SK-N-SH (cell line): ENCODE measurements around the gene TCEAL9. TPM values are rescaled to one million over a fixed set of nuclear protein-coding genes. Genes with fewer than 3 reads are reported as not detected.

ENCODE experiments used
- CTCF ChIA-PET: fragments of 300-600, 350-600 bp; formaldehyde crosslinking; extraction: SDS; loops from one replicate; lab custom pipeline; 2021; lab: Yijun Ruan, JAX
- POLR2A ChIA-PET: fragments of 350-600 bp; sonication (Branson Sonifier 250); formaldehyde crosslinking; extraction: SDS; loops from one replicate; lab custom pipeline; 2020; ENCODE audit warnings: antibody characterized with exemption, inconsistent platforms; lab: Yijun Ruan, JAX
- DNase-seq: peaks from one replicate; pipeline ENCODE4 v3.0.0; 2012
- H2AFZ ChIP-seq: fragments of 200-600 bp; sonication (generic); 2 replicates; pipeline ENCODE4 v1.8.1; 2016; ENCODE audit warnings: antibody characterized with exemption, mild to moderate bottlenecking, low read depth
- H3F3A ChIP-seq: fragments of 200-600 bp; sonication (generic); replicated peaks from 2 replicates; pipeline ENCODE3; 2016; ENCODE audit warnings: antibody characterized with exemption, mild to moderate bottlenecking; ENCODE audit not compliant: insufficient read depth
- H3K27ac ChIP-seq, 2 experiments: fragments of 200-500 bp in 1 of 2; fragments of 200-600 bp in 1 of 2; sonication (Bioruptor generic) in 1 of 2; sonication (generic), shearing (Covaris generic) in 1 of 2; 2 replicates each; pipeline versions ENCODE4 v1.5.1 to v1.6.1; 2014 to 2016; ENCODE audit warnings: low read depth in 2 of 2, inconsistent platforms in 1 of 2, low read length in 1 of 2, mild to moderate bottlenecking in 1 of 2, mixed read lengths in 1 of 2
- H3K27me3 ChIP-seq: fragments of 200-600 bp; sonication (generic), shearing (Covaris generic); 2 replicates; pipeline ENCODE4 v1.6.1; 2016; ENCODE audit warnings: mixed run types; ENCODE audit not compliant: insufficient read depth
- H3K36me3 ChIP-seq, 2 experiments: fragments of 200-500 bp in 1 of 2; fragments of 200-600 bp in 1 of 2; sonication (Bioruptor generic) in 1 of 2; sonication (generic) in 1 of 2; replicated peaks in 1 of 2; 2 replicates each; pipeline versions ENCODE3 to v1.5.1; 2014 to 2016; ENCODE audit warnings: low read length in 1 of 2, mild to moderate bottlenecking in 1 of 2; ENCODE audit not compliant: insufficient read depth in 2 of 2, control insufficient read depth in 1 of 2
- H3K4me1 ChIP-seq, 2 experiments: fragments of 200-500 bp in 1 of 2; fragments of 200-600 bp in 1 of 2; sonication (Bioruptor generic) in 1 of 2; sonication (generic), shearing (Covaris generic) in 1 of 2; 2 replicates each; pipeline versions ENCODE4 v1.5.1 to v1.6.1; 2014 to 2016; ENCODE audit warnings: low read depth in 1 of 2, low read length in 1 of 2, mixed run types in 1 of 2; ENCODE audit not compliant: insufficient read depth in 2 of 2, control insufficient read depth in 1 of 2
- H3K4me2 ChIP-seq: fragments of 200-600 bp; sonication (generic), shearing (Covaris generic); 2 replicates; pipeline ENCODE4 v1.6.1; 2017; ENCODE audit warnings: mixed run types
- H3K4me3 ChIP-seq, 2 experiments: fragments of 200-500 bp in 1 of 2; fragments of 200-600 bp in 1 of 2; sonication (Bioruptor generic) in 1 of 2; sonication (generic), shearing (Covaris generic) in 1 of 2; 2 replicates each; pipeline versions ENCODE4 v1.5.1 to v1.8.1; 2014 to 2016; ENCODE audit warnings: low read depth in 2 of 2, inconsistent platforms in 1 of 2, low read length in 1 of 2, mild to moderate bottlenecking in 1 of 2, mixed read lengths in 1 of 2, moderate library complexity in 1 of 2
- H3K79me2 ChIP-seq: fragments of 200-600 bp; sonication (generic); 2 replicates; pipeline ENCODE4 v1.8.1; 2017; ENCODE audit warnings: mild to moderate bottlenecking; ENCODE audit not compliant: insufficient read depth
- H3K9ac ChIP-seq: fragments of 200-600 bp; sonication (generic); 2 replicates; pipeline ENCODE4 v1.6.1; 2017; ENCODE audit warnings: mixed run types
- H3K9me2 ChIP-seq: fragments of 200-600 bp; sonication (generic); 2 replicates; pipeline ENCODE4 v1.6.1; 2017; ENCODE audit warnings: mixed run types
- H3K9me3 ChIP-seq: fragments of 200-600 bp; sonication (generic); 2 replicates; pipeline ENCODE4 v1.6.1; 2017; ENCODE audit warnings: mixed run types, mild to moderate bottlenecking, moderate library complexity
- H4K20me1 ChIP-seq: fragments of 200-600 bp; sonication (generic); 2 replicates; pipeline ENCODE4 v1.6.1; 2017; ENCODE audit warnings: mild to moderate bottlenecking, mixed run types; ENCODE audit not compliant: insufficient read depth
- FOXJ3 ChIP-seq: sonication (generic); formaldehyde crosslinking; IDR thresholded peaks from 2 replicates; pipeline ENCODE4 v1.5.1; 2020; ENCODE audit warnings: mild to moderate bottlenecking, missing genetic modification reagents
- GABPA ChIP-seq: IDR thresholded peaks from 2 replicates; pipeline ENCODE4 v1.4.0; 2012; ENCODE audit warnings: low read depth, mild to moderate bottlenecking
- MAX ChIP-seq: IDR thresholded peaks from 2 replicates; pipeline ENCODE4 v1.4.0; 2012; ENCODE audit warnings: low read depth
- RAD21 ChIP-seq: IDR thresholded peaks from 2 replicates; pipeline ENCODE4 v1.6.1; 2012; ENCODE audit warnings: mild to moderate bottlenecking, low read length
- REST ChIP-seq: IDR thresholded peaks from 2 replicates; pipeline ENCODE4 v1.6.1; 2012; ENCODE audit warnings: mild to moderate bottlenecking, low read depth, low read length, moderate library complexity
- SIN3A ChIP-seq: IDR thresholded peaks from 2 replicates; pipeline ENCODE4 v1.6.1; 2012; ENCODE audit warnings: low read depth, mild to moderate bottlenecking, low read length, moderate library complexity, borderline replicate concordance
- WGBS: methylation state at CpG from one replicate; pipeline ENCODE4 v1.1.6; 2017; ENCODE audit warnings: low lambda C conversion rate; 5-methylcytosine and 5-hydroxymethylcytosine counted together
- polyA plus RNA-seq, 3 experiments: library from polyadenylated mRNA; depleted of rRNA; stranded (reverse); fragments of >200 nt; gene quantifications; 2 replicates each; pipeline ENCODE4 v1.2.3, GENCODE V29; 2012

The TCEAL9 gene
- polyA plus RNA-seq, 1 of the 3 experiments (the other 2 are of a cell fraction), result 27.7 TPM

GRCh38 chrX:103347682-103348397 is 8.5 kb upstream of the TCEAL9 start:
- ChIA-PET CTCF (no interaction called here), POLR2A (no interaction called here)
- no peaks in the 10 kb centered on the region for H3K36me3 ChIP-seq
- H4K20me1 ChIP-seq, result no peaks in the 10 kb centered on the region
- no peak overlapping the region for H3K4me3 ChIP-seq
- H3K79me2 ChIP-seq, result no peaks in the 10 kb centered on the region
- H3K4me2 ChIP-seq, result no peak overlapping the region
- no peak overlapping the region for H3K27ac ChIP-seq
- H3K4me1 ChIP-seq, result no peaks in the 10 kb centered on the region
- no peaks in the 10 kb centered on the region for H3K27me3 ChIP-seq
- TF ChIP-seq GABPA (no peak), RAD21 (no peak), MAX (no peak), REST (no peak), FOXJ3 (CRISPR knock-in tag) (no peak)
- H2AFZ ChIP-seq, result no peak overlapping the region
- H3F3A ChIP-seq, result no peaks in the 10 kb centered on the region
- H3K9me2 ChIP-seq, result no peaks in the 10 kb centered on the region
- H3K9me3 ChIP-seq, result no peaks in the 10 kb centered on the region
- 52% methylated on average over 29 of the region's 29 CpGs for WGBS
- DNase-seq, result no peak
- no peak overlapping the region for H3K9ac ChIP-seq

DNA sequence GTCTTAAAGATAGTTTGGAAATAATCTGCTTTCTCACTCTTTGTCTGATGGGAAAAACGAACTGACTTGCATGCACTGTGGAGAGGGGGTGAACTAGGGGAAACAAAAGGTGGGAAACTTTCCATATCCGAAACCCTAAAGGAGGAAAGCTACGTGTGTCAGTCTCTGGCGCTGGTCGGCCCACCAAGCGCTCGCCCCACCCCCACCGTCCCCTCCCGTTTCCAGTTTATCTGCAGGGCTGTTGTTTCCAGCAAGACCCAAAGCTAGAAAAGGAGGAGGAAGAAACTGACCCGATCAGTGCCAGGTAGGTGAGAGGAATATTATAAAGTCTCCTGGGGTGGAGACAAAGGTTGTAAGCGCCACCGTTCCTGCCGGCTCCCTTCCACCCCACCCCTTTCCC is 552 bp downstream of the TCEAL9 start:
- no peaks in the 10 kb centered on the region for H4K20me1 ChIP-seq
- ChIA-PET POLR2A (interaction anchor here (1.0 to 2.6 kb wide), 4 partner anchors 15 to 80 kb away, joined by 3 to 11 read pairs (median 4); partner anchors contain the start of genes BEX2, BEX3 and TCEAL5), CTCF (interaction anchor here (1.9 to 2.7 kb wide), 2 partner anchors 15 to 107 kb away, joined by 5 to 8 read pairs; no protein-coding TSS in a partner anchor)
- no peaks in the 10 kb centered on the region for H3K9me3 ChIP-seq
- WGBS, result 2% methylated on average over 13 of the region's 13 CpGs
- H3K9ac ChIP-seq, result peak overlapping the region; percentile 93
- peaks cover 0 to 3% of the 10 kb centered on the region in 2 experiments; a peak in 2 of 4 replicates for H3K4me1 ChIP-seq
- H3F3A ChIP-seq, result no peaks in the 10 kb centered on the region
- H3K4me3 ChIP-seq, result peak overlapping the region; percentile 69 to 74
- H3K27ac ChIP-seq, result peak overlapping the region; percentile 77 to 78
- TF ChIP-seq SIN3A, result no peak
- H3K4me2 ChIP-seq, result peak overlapping the region; percentile 84
- peaks cover 26% of the 10 kb centered on the region for H3K79me2 ChIP-seq
- no peaks in the 10 kb centered on the region for H3K27me3 ChIP-seq
- peaks cover 7 to 9% of the 10 kb centered on the region in 2 experiments for H3K36me3 ChIP-seq
- peak; percentile 29 for DNase-seq
- H3K9me2 ChIP-seq, result no peaks in the 10 kb centered on the region
- 0 out of 2 replicates have a peak overlapping the region, but pooled peaks have one; percentile 53 for H2AFZ ChIP-seq
